ENCODE measurements around the gene COL11A2.
A peak's percentile ranks its signal among the peaks of the same experiment; 100 is the strongest.

Gene COL11A2

DNA sequence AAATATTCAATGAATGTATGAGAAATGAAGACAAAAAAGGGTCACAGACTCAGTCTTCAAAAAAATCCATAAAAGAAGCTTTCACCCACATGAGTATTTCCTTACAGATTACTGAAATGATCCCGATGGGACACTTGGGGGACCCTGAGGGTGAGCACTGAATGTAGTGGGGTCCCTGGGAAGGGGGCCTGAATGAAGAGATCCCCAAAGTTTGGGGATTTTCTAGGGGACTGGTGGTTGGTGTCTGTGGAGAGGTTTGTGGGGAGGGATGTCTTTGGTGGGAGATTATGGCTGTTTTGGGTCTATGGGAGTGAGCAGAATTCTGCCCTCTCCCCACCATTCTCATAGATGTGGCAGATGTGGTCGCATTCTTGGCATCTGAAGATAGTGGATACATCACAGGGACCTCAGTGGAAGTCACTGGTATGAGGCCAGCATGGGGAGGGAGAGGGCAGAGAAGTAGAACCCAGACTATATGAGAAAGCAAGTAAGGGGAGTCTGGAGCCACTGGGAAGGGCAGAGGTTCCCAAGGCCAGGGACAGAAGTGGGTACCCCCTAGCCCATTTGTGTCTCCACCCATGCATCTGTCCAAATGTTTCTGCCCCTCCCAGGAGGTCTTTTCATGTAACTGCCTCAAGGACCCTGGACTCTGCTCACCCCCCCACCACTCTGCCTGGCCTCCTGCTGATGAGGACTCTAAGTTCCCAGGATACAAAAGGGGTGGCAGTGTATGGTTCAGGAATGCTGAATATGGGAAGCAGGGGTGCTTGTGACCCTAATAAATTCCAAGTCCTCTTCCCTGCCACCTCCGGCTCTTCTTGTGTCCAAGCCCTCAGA lies 14.0 kb upstream of the COL11A2 start:
- no peak overlapping the region for H3K9ac ChIP-seq (ENCODE audit: low read depth, low read length)
- no peaks in the 10 kb centered on the region for H3K27me3 ChIP-seq (ENCODE audit: insufficient read depth, low read length, poor library complexity)
- H4K20me1 ChIP-seq (ENCODE audit: insufficient read depth, low read length): peaks cover 8% of the 10 kb centered on the region
- TF ChIP-seq EZH2 (IDR thresholded peaks at IDR 0.05; ENCODE audit: borderline replicate concordance, low read depth, low read length, severe bottlenecking): no peak
- TF ChIP-seq, protein P1, sequence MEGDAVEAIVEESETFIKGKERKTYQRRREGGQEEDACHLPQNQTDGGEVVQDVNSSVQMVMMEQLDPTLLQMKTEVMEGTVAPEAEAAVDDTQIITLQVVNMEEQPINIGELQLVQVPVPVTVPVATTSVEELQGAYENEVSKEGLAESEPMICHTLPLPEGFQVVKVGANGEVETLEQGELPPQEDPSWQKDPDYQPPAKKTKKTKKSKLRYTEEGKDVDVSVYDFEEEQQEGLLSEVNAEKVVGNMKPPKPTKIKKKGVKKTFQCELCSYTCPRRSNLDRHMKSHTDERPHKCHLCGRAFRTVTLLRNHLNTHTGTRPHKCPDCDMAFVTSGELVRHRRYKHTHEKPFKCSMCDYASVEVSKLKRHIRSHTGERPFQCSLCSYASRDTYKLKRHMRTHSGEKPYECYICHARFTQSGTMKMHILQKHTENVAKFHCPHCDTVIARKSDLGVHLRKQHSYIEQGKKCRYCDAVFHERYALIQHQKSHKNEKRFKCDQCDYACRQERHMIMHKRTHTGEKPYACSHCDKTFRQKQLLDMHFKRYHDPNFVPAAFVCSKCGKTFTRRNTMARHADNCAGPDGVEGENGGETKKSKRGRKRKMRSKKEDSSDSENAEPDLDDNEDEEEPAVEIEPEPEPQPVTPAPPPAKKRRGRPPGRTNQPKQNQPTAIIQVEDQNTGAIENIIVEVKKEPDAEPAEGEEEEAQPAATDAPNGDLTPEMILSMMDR (IDR thresholded peaks at IDR 0.05; ENCODE audit: borderline replicate concordance, extremely low read depth, low read length, poor library complexity, severe bottlenecking): no peak
- H3K4me3 ChIP-seq (ENCODE audit: low read depth in 1 of 2, low read length in 2 of 2): no peak overlapping the region
- ATAC-seq (ENCODE audit: insufficient read depth, low read depth): no peak
- H3K79me2 ChIP-seq (ENCODE audit: insufficient read depth, low read length): peaks cover 32% of the 10 kb centered on the region
- H3K27ac ChIP-seq (ENCODE audit: low read length): no peak overlapping the region
- 0 out of 2 replicates have a peak overlapping the region, but pooled peaks have one; percentile 14 for H3K4me2 ChIP-seq (ENCODE audit: insufficient read depth, low read length)
- H3K4me1 ChIP-seq (ENCODE audit: insufficient read depth, low read length): peaks cover 62% of the 10 kb centered on the region
- DNase-seq: no peak
- no peak overlapping the region for H2AFZ ChIP-seq (ENCODE audit: low read depth, low read length)
- H3K36me3 ChIP-seq (ENCODE audit: insufficient read depth, low read length): peaks cover 41% of the 10 kb centered on the region
- no peaks in the 10 kb centered on the region for H3K9me3 ChIP-seq (ENCODE audit: insufficient read depth, low read length, severe bottlenecking)

DNA sequence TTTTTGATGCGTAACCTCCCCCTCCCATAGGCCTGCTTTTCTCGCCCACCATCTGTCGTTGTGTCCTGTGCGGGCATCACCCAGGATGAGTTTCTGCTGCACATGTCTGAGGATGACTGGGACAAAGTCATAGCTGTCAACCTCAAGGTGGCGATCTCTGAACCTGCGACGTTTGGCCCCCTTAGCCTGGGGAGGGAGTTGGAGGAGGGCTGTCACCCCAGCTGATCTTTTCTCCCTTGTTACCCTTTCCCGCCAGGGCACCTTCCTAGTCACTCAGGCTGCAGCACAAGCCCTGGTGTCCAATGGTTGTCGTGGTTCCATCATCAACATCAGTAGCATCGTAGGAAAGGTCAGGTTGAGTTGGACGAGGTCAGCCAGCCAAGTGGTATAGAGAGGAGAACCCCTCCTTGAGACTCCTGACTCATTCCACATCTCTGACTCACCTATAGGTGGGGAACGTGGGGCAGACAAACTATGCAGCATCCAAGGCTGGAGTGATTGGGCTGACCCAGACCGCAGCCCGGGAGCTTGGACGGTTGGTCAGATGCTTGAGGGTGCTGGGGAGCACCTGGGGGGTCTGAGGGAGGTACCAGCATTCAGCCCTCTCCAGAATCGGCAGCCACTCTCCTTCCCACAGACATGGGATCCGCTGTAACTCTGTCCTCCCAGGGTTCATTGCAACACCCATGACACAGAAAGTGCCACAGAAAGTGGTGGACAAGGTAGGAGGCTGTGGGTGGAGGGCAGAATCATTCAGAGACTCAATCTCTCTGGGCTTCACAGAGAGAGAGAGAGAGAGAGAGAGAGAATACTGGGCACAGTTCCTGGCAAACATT lies 13.1 kb upstream of the COL11A2 start:
- Histone ChIP-seq H3K9ac (ENCODE audit: low read depth, low read length) (peak overlapping the region; percentile 61), H3K79me2 (ENCODE audit: insufficient read depth, low read length) (peaks cover 38% of the 10 kb centered on the region), H3K4me1 (ENCODE audit: insufficient read depth, low read length) (peaks cover 65% of the 10 kb centered on the region), H3K4me3 (ENCODE audit: low read depth in 1 of 2, low read length in 2 of 2) (peak overlapping the region in 1 of 2 experiments; percentile 60; a peak in 3 of 4 replicates), H2AFZ (ENCODE audit: low read depth, low read length) (0 out of 2 replicates have a peak overlapping the region, but pooled peaks have one; percentile 64), H3K27ac (ENCODE audit: low read length) (peak overlapping the region; percentile 59; the same call in 1 of the 2 replicates), H3K27me3 (ENCODE audit: insufficient read depth, low read length, poor library complexity) (no peaks in the 10 kb centered on the region), H3K4me2 (ENCODE audit: insufficient read depth, low read length) (peak overlapping the region; percentile 66), H3K9me3 (ENCODE audit: insufficient read depth, low read length, severe bottlenecking) (no peaks in the 10 kb centered on the region), H4K20me1 (ENCODE audit: insufficient read depth, low read length) (peaks cover 8% of the 10 kb centered on the region), H3K36me3 (ENCODE audit: insufficient read depth, low read length) (peaks cover 41% of the 10 kb centered on the region)
- DNase-seq: peak; percentile 32
- TF ChIP-seq, protein P1 (IDR thresholded peaks at IDR 0.05; ENCODE audit: borderline replicate concordance, extremely low read depth, low read length, poor library complexity, severe bottlenecking): peak; percentile 55
- TF ChIP-seq EZH2 (IDR thresholded peaks at IDR 0.05; ENCODE audit: borderline replicate concordance, low read depth, low read length, severe bottlenecking): no peak
- no peak for ATAC-seq (ENCODE audit: insufficient read depth, low read depth)

DNA sequence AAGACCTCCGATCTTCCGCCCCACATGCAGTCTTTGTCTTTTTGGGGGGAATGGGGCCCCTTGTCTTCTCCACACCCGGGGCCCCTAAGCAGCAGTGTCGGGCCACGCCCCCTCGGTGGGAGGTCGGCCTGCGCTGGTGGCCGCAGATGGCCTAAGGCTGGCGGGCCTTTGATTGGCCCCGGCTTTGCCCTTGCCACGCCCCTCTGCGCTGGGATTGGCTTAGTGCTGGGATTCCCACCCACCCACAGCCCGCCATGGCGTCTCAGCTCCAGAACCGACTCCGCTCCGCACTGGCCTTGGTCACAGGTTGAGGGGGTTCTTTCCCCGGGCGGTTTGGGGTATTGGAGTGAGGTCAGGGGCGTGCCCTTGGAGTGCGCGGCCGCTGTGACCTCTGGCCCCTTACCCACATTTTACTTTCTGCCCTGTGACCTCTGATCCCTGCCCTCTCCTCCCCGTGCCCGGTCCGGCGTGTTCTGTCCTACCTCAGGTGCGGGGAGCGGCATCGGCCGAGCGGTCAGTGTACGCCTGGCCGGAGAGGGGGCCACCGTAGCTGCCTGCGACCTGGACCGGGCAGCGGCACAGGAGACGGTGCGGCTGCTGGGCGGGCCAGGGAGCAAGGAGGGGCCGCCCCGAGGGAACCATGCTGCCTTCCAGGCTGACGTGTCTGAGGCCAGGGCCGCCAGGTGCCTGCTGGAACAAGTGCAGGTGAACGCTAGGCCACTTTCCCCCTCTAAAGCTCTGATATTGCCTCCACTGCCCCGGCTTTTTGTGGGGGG lies 12.3 kb upstream of the COL11A2 start, which contains the start of gene HSD17B8:
HSD17B8 (plus strand) TSS at position 241 of the 776 bp plus-strand sequence; CDS start at position 255, 14 bp downstream.
- Histone ChIP-seq H3K79me2 (ENCODE audit: insufficient read depth, low read length) (peaks cover 46% of the 10 kb centered on the region), H3K36me3 (ENCODE audit: insufficient read depth, low read length) (peaks cover 33% of the 10 kb centered on the region), H3K4me2 (ENCODE audit: insufficient read depth, low read length) (peak within 1 kb of the TSS; percentile 66), H3K4me3 (ENCODE audit: low read depth in 1 of 2, low read length in 2 of 2) (peak within 1 kb of the TSS; percentile 16 to 60; a peak in 3 of 4 replicates), H3K27ac (ENCODE audit: low read length) (peak within 1 kb of the TSS; percentile 59), H3K9me3 (ENCODE audit: insufficient read depth, low read length, severe bottlenecking) (no peaks in the 10 kb centered on the region), H2AFZ (ENCODE audit: low read depth, low read length) (peak within 1 kb of the TSS; percentile 64), H4K20me1 (ENCODE audit: insufficient read depth, low read length) (peaks cover 7% of the 10 kb centered on the region), H3K27me3 (ENCODE audit: insufficient read depth, low read length, poor library complexity) (no peaks in the 10 kb centered on the region), H3K4me1 (ENCODE audit: insufficient read depth, low read length) (peaks cover 62% of the 10 kb centered on the region), H3K9ac (ENCODE audit: low read depth, low read length) (peak within 1 kb of the TSS; percentile 61)
- ATAC-seq (ENCODE audit: insufficient read depth, low read depth): peak; percentile 67
- peak; percentile 90 for DNase-seq
- TF ChIP-seq, protein P1 (IDR thresholded peaks at IDR 0.05; ENCODE audit: borderline replicate concordance, extremely low read depth, low read length, poor library complexity, severe bottlenecking): no peak
- no peak for TF ChIP-seq EZH2 (IDR thresholded peaks at IDR 0.05; ENCODE audit: borderline replicate concordance, low read depth, low read length, severe bottlenecking)

Data from DND-41 (cell line).